ENCODE data around the gene C11orf65.

DNA sequence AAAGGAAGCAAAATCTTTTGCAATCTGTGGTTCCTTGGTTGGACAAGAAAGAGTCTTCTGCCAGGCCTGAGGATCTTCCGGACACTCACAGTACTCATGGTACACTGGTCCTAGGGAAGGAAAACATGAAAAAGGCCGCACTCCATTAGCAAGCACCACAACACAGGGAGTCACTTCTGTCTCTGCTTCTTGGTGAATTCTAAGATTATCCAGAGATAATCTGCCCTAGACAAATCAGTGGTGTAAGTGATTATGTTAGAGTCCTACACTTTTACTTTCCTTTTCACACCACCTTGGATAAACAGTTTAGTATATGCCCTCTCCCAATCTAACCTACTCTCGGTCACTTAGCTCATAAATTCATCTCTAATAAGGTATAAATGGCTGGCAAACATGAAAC is 19.0 kb upstream of the C11orf65 start:
- no peak for TF ChIP-seq POLR2A (IDR thresholded peaks at IDR 0.05)
- TF ChIP-seq, protein P1, sequence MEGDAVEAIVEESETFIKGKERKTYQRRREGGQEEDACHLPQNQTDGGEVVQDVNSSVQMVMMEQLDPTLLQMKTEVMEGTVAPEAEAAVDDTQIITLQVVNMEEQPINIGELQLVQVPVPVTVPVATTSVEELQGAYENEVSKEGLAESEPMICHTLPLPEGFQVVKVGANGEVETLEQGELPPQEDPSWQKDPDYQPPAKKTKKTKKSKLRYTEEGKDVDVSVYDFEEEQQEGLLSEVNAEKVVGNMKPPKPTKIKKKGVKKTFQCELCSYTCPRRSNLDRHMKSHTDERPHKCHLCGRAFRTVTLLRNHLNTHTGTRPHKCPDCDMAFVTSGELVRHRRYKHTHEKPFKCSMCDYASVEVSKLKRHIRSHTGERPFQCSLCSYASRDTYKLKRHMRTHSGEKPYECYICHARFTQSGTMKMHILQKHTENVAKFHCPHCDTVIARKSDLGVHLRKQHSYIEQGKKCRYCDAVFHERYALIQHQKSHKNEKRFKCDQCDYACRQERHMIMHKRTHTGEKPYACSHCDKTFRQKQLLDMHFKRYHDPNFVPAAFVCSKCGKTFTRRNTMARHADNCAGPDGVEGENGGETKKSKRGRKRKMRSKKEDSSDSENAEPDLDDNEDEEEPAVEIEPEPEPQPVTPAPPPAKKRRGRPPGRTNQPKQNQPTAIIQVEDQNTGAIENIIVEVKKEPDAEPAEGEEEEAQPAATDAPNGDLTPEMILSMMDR (IDR thresholded peaks at IDR 0.05) = no peak
- no peak for TF ChIP-seq EP300 (IDR thresholded peaks at IDR 0.05)
- no peak for TF ChIP-seq POLR2AphosphoS5 (IDR thresholded peaks at IDR 0.05)
